HepG2 (cell line): ENCODE data around the gene FAM167B. TPM values are rescaled to one million over a fixed set of nuclear protein-coding genes. Genes with fewer than 3 reads are reported as not detected.

ENCODE experiments used
- ARID2 ChIP-seq: sonication (generic); formaldehyde crosslinking; IDR thresholded peaks from 2 replicates; pipeline ENCODE4 v1.8.1; 2022; ENCODE audit warnings: mild to moderate bottlenecking, missing genetic modification reagents, borderline replicate concordance
- ATF3 ChIP-seq: sonication (generic); formaldehyde crosslinking; IDR thresholded peaks from 2 replicates; pipeline ENCODE4 v1.4.0; 2020; ENCODE audit warnings: missing genetic modification reagents
- CHCHD3 ChIP-seq: sonication (generic); formaldehyde crosslinking; IDR thresholded peaks from 2 replicates; pipeline ENCODE4 v1.8.0; 2022; ENCODE audit warnings: mild to moderate bottlenecking, missing genetic modification reagents, moderate library complexity
- GPBP1L1 ChIP-seq: sonication (generic); formaldehyde crosslinking; IDR thresholded peaks from 2 replicates; pipeline ENCODE4 v1.5.0; 2020; ENCODE audit warnings: mild to moderate bottlenecking, missing genetic modification reagents
- HMGXB3 ChIP-seq: sonication (generic); formaldehyde crosslinking; IDR thresholded peaks from 2 replicates; pipeline ENCODE4 v1.4.0; 2020; ENCODE audit warnings: missing genetic modification reagents, borderline replicate concordance
- HNRNPH1 ChIP-seq: fragments of 200-400 bp; formaldehyde crosslinking; optimal IDR thresholded peaks from 2 replicates; pipeline ENCODE3; 2017; ENCODE audit warnings: mild to moderate bottlenecking, low read depth, low read length
- HNRNPK ChIP-seq: fragments of 200-400 bp; formaldehyde crosslinking; IDR thresholded peaks from 2 replicates; pipeline ENCODE4 v1.6.1; 2018; ENCODE audit warnings: low read length, low read depth, moderate library complexity, mild to moderate bottlenecking; ENCODE audit not compliant: poor library complexity, severe bottlenecking
- HOXA5 ChIP-seq: sonication (generic); formaldehyde crosslinking; IDR thresholded peaks from 2 replicates; pipeline ENCODE4 v1.4.0; 2020; ENCODE audit warnings: missing genetic modification reagents
- MATR3 ChIP-seq: sonication (generic); formaldehyde crosslinking; IDR thresholded peaks from 2 replicates; pipeline ENCODE4 v1.4.0; 2020; ENCODE audit warnings: missing genetic modification reagents
- NKX3-1 ChIP-seq: sonication (generic); formaldehyde crosslinking; IDR thresholded peaks from 2 replicates; pipeline ENCODE4 v1.5.0; 2020; ENCODE audit warnings: missing genetic modification reagents
- PAF1 ChIP-seq: IDR thresholded peaks from 2 replicates; pipeline ENCODE4 v1.6.1; 2016; ENCODE audit warnings: missing genetic modification reagents, missing compliant biosample characterization
- RBM39 ChIP-seq: fragments of 200-400 bp; formaldehyde crosslinking; IDR thresholded peaks from one replicate; pipeline ENCODE4 v1.6.1; 2018; ENCODE audit warnings: antibody characterized with exemption, mild to moderate bottlenecking, low read depth, low read length; ENCODE audit not compliant: poor library complexity, severe bottlenecking
- REPIN1 ChIP-seq: sonication (generic); formaldehyde crosslinking; IDR thresholded peaks from 2 replicates; pipeline ENCODE4 v1.8.0; 2022; ENCODE audit warnings: missing genetic modification reagents, low read depth, mild to moderate bottlenecking, borderline replicate concordance
- SMAD9 ChIP-seq: sonication (generic); formaldehyde crosslinking; IDR thresholded peaks from 2 replicates; pipeline ENCODE4 v1.5.1; 2020; ENCODE audit warnings: mild to moderate bottlenecking, missing genetic modification reagents
- XRCC5 ChIP-seq: fragments of 200-400 bp; formaldehyde crosslinking; optimal IDR thresholded peaks from 2 replicates; pipeline ENCODE3; 2017; ENCODE audit warnings: mild to moderate bottlenecking, low read length
- ZHX1 ChIP-seq: sonication (generic); formaldehyde crosslinking; IDR thresholded peaks from 2 replicates; pipeline ENCODE4 v1.8.1; 2022; ENCODE audit warnings: low read depth, mild to moderate bottlenecking, missing genetic modification reagents
- ZNF136 ChIP-seq: sonication (generic); formaldehyde crosslinking; IDR thresholded peaks from 2 replicates; pipeline ENCODE4 v1.8.1; 2022; ENCODE audit warnings: low read depth, mild to moderate bottlenecking, moderate library complexity, missing genetic modification reagents
- ZNF333 ChIP-seq: sonication (generic); formaldehyde crosslinking; IDR thresholded peaks from 2 replicates; pipeline ENCODE4 v1.4.0; 2020; ENCODE audit warnings: mild to moderate bottlenecking, missing genetic modification reagents, borderline replicate concordance
- ZNF605 ChIP-seq: sonication (generic); formaldehyde crosslinking; IDR thresholded peaks from 2 replicates; pipeline ENCODE4 v1.8.0; 2022; ENCODE audit warnings: mild to moderate bottlenecking, missing genetic modification reagents
- ZZZ3 ChIP-seq: sonication (generic); formaldehyde crosslinking; IDR thresholded peaks from 2 replicates; pipeline ENCODE4 v1.4.0; 2020; ENCODE audit warnings: missing genetic modification reagents, mild to moderate bottlenecking, borderline replicate concordance
- polyA plus RNA-seq, 8 experiments: library from polyadenylated mRNA; depleted of rRNA in 3 of 8; stranded (reverse) in 7 of 8; unstranded in 1 of 8; fragments of >200 nt; fragmentation: Illumina TruSeq in 4 of 8; extraction: Trizol in 4 of 8; gene quantifications; 2 replicates each; pipeline versions ENCODE4 v1.2.1 to v1.2.3, GENCODE V29; 2011 to 2016; ENCODE audit warnings: low read depth in 4 of 8, missing spikeins in 1 of 8, mixed read lengths in 1 of 8; ENCODE audit not compliant: insufficient read depth in 1 of 8
- total RNA-seq, 5 experiments: library from RNA; depleted of rRNA; stranded (reverse); fragments of >200 nt; fragmentation: Illumina TruSeq; extraction: Trizol; gene quantifications; 2 replicates each; pipeline ENCODE4 v1.2.3, GENCODE V29; 2016; ENCODE audit warnings: low read depth in 1 of 5

FAM167B gene
- total and polyA plus RNA-seq, 2 of the 13 experiments (the other 11 are each of a cell fraction or from before 2014, with no cell fraction given) = 0.15 to 0.70 TPM

GRCh38 chr1:32241001-32241763 lies 5.8 kb upstream of the FAM167B start (continued):
- TF ChIP-seq ZHX1 (CRISPR knock-in tag) = no peak
- TF ChIP-seq HMGXB3 (CRISPR knock-in tag) = 0 out of 2 replicates have a peak, but pooled peaks have one; percentile 52
- TF ChIP-seq ARID2 (CRISPR knock-in tag) = no peak
- TF ChIP-seq HNRNPK = no peak
- no peak for TF ChIP-seq CHCHD3 (CRISPR knock-in tag)
- TF ChIP-seq NKX3-1 = peak; percentile 55; the same call in 1 of the 2 replicates
- no peak for TF ChIP-seq HNRNPH1
- peak; percentile 61 for TF ChIP-seq XRCC5
- no peak for TF ChIP-seq GPBP1L1
- 0 out of 2 replicates have a peak, but pooled peaks have one; percentile 44 for TF ChIP-seq ZZZ3 (CRISPR knock-in tag)
- no peak for TF ChIP-seq ZNF333 (CRISPR knock-in tag)
- TF ChIP-seq PAF1 (CRISPR knock-in tag) = no peak
- peak; percentile 43; the same call in 1 of the 2 replicates for TF ChIP-seq ATF3 (CRISPR knock-in tag)
- TF ChIP-seq ZNF136 (CRISPR knock-in tag) = no peak; the same call in 1 of the 2 replicates
- no peak for TF ChIP-seq ZNF605 (CRISPR knock-in tag)
- no peak for TF ChIP-seq RBM39
- no peak for TF ChIP-seq REPIN1 (CRISPR knock-in tag)
- TF ChIP-seq MATR3 (CRISPR knock-in tag) = no peak
- TF ChIP-seq SMAD9 (CRISPR knock-in tag) = peak; percentile 62; the same call in 1 of the 2 replicates
- 0 out of 2 replicates have a peak, but pooled peaks have one; percentile 44 for TF ChIP-seq HOXA5 (CRISPR knock-in tag)
